Transverse colon (tissue), 4 donors: ENCODE data around the gene GLMP. TPM values are rescaled to one million over a fixed set of nuclear protein-coding genes. Genes with fewer than 3 reads are reported as not detected.
A peak's percentile ranks its signal among the peaks of the same experiment; 100 is the strongest.

Experiments
- DNase-seq: peaks from one replicate; pipeline ENCODE4 v3.0.0-alpha.2; 2019
- H3K27ac ChIP-seq, 4 donors: fragments of 200-600 bp; sonication (generic); 2 replicates each; pipeline ENCODE4 v1.5.1; 2016 to 2018; ENCODE audit warnings: inconsistent platforms in 4 of 4
- H3K27me3 ChIP-seq: fragments of 200-600 bp; sonication (generic); 2 replicates; pipeline ENCODE4 v1.5.1; 2017; ENCODE audit warnings: inconsistent platforms
- H3K36me3 ChIP-seq, 4 donors: fragments of 200-600 bp; sonication (generic); 2 replicates each; pipeline ENCODE4 v1.5.1; 2017 to 2019; ENCODE audit warnings: inconsistent platforms in 4 of 4
- H3K4me1 ChIP-seq, 4 donors: fragments of 200-600 bp; sonication (generic); 2 replicates each; pipeline ENCODE4 v1.5.1; 2017 to 2020; ENCODE audit warnings: inconsistent platforms in 4 of 4
- H3K4me3 ChIP-seq, 4 donors: fragments of 200-600 bp; sonication (generic); 1 replicate in 1 of 4; 2 replicates in 3 of 4; pipeline versions ENCODE4 v1.5.1 to v1.6.1; 2017 to 2019; ENCODE audit warnings: inconsistent platforms in 4 of 4
- H3K9me3 ChIP-seq, 2 donors: fragments of 200-600 bp; sonication (generic); 2 replicates each; pipeline ENCODE4 v1.5.1; 2017 to 2019; ENCODE audit warnings: inconsistent platforms in 2 of 2
- EP300 ChIP-seq: sonication (generic); formaldehyde crosslinking; IDR thresholded peaks from one replicate; pipeline ENCODE4 v1.6.1; 2017; ENCODE audit warnings: antibody characterized with exemption, low read depth
- POLR2A ChIP-seq: fragments of 450-650 bp; IDR thresholded peaks from one replicate; pipeline ENCODE4 v1.6.1; 2016; ENCODE audit warnings: antibody characterized with exemption, mild to moderate bottlenecking, moderate library complexity
- POLR2AphosphoS5 ChIP-seq, 3 donors: sonication (generic); formaldehyde crosslinking; IDR thresholded peaks; one replicate each; pipeline ENCODE4 v1.6.1; 2016; ENCODE audit warnings: antibody characterized with exemption in 3 of 3
- WGBS, 2 donors: methylation state at CpG; one replicate each; pipeline ENCODE4 v1.1.5; 2018; ENCODE audit warnings: low coverage in 1 of 2; 5-methylcytosine and 5-hydroxymethylcytosine counted together
- in situ Hi-C, 4 donors: fragments of 200-750 bp; cut with MboI; loops; one replicate each; pipeline versions ENCODE4 v1.15.0 to v1.15.1; 2017; ENCODE audit warnings: low sequenced_read_pairs in 3 of 4, low pct_ligation_motif_present in 1 of 4, low pct_unique_long_range_greater_than_20kb in 1 of 4
- intact Hi-C: fragments of 100-400 bp; cut with DNase I; formaldehyde crosslinking; loops from one replicate; pipeline ENCODE4 v1.15.1; 2023; ENCODE audit warnings: low total_unique reads
- total RNA-seq, 4 donors: library from RNA; depleted of rRNA; stranded (reverse); fragments of >200 nt; gene quantifications; one replicate each; pipeline ENCODE4 v1.1.0, GENCODE V29; 2016
- TF ChIP-seq, protein P1 (sequence below), 5 experiments: fragments of 200-600 bp in 3 of 5; fragments of 450-650 bp in 2 of 5; sonication (generic) in 3 of 5; IDR thresholded peaks; 1 replicate in 2 of 5; 2 replicates in 3 of 5; pipeline ENCODE4 v1.5.1; 2016 to 2017; ENCODE audit warnings: antibody characterized with exemption in 5 of 5, inconsistent platforms in 3 of 5, mild to moderate bottlenecking in 2 of 5, moderate library complexity in 1 of 5

GLMP gene, protein sequence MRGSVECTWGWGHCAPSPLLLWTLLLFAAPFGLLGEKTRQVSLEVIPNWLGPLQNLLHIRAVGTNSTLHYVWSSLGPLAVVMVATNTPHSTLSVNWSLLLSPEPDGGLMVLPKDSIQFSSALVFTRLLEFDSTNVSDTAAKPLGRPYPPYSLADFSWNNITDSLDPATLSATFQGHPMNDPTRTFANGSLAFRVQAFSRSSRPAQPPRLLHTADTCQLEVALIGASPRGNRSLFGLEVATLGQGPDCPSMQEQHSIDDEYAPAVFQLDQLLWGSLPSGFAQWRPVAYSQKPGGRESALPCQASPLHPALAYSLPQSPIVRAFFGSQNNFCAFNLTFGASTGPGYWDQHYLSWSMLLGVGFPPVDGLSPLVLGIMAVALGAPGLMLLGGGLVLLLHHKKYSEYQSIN
- 10 to 100 TPM in 3 of 4 donors, 1 to 10 TPM in 1; 4.0 to 65.9 (median 38.2) TPM for total RNA-seq

- intact Hi-C loops (no loop called here), in situ Hi-C loops (no loop called here)
- peak within 1 kb of the TSS; percentile 57 to 77 (median 60) for H3K27ac ChIP-seq
These were observed at the start of gene GLMP for GRCh38 chr1:156295391-156295947. TSS of gene GLMP (minus strand) at chr1:156295679. CDS start at chr1:156295645, 34 bp downstream.

DNA sequence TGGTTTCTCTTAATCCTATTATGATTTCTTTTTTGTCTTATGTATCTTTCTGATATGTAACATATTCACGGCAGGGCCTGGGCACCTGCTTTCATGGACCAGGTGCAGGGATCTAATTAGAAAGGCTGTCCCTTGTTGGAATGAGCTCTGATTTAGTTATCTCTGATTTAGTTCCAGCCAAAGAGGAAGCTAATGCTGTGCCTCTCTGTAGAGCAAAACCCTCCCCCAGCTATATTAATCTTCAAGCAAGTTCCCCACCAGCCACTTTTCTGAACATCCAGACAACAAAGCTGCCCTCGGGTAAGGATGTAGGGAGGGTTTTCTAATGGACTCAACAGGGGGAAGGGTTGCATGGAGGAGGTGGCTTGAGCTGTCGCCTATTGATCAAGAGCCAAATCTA lies 48.9 kb upstream of the GLMP start:
- H3K27ac ChIP-seq: no peak overlapping the region
- in situ Hi-C loops (no loop called here), intact Hi-C loops (no loop called here)
- TF ChIP-seq POLR2AphosphoS5 (IDR thresholded peaks at IDR 0.05) (no peak), POLR2A (no peak), EP300 (no peak)
- TF ChIP-seq, protein P1, sequence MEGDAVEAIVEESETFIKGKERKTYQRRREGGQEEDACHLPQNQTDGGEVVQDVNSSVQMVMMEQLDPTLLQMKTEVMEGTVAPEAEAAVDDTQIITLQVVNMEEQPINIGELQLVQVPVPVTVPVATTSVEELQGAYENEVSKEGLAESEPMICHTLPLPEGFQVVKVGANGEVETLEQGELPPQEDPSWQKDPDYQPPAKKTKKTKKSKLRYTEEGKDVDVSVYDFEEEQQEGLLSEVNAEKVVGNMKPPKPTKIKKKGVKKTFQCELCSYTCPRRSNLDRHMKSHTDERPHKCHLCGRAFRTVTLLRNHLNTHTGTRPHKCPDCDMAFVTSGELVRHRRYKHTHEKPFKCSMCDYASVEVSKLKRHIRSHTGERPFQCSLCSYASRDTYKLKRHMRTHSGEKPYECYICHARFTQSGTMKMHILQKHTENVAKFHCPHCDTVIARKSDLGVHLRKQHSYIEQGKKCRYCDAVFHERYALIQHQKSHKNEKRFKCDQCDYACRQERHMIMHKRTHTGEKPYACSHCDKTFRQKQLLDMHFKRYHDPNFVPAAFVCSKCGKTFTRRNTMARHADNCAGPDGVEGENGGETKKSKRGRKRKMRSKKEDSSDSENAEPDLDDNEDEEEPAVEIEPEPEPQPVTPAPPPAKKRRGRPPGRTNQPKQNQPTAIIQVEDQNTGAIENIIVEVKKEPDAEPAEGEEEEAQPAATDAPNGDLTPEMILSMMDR (IDR thresholded peaks at IDR 0.05): no peak
- no peak overlapping the region for H3K4me3 ChIP-seq
- DNase-seq: no peak
- H3K36me3 ChIP-seq: no peaks in the 10 kb centered on the region
- no peaks in the 10 kb centered on the region for H3K9me3 ChIP-seq
- no peaks in the 10 kb centered on the region for H3K4me1 ChIP-seq
- WGBS, 2 donors: 82 to 89% methylated on average over 1 to 3 of the region's 3 CpGs
- no peaks in the 10 kb centered on the region for H3K27me3 ChIP-seq

More at GRCh38 chr1:156295391-156295947, at the start of gene GLMP:
- Histone ChIP-seq H3K36me3 (no peaks in the 10 kb centered on the region), H3K4me3 (peak within 1 kb of the TSS; percentile 37 to 87 (median 64)), H3K9me3 (no peaks in the 10 kb centered on the region), H3K27me3 (no peaks in the 10 kb centered on the region), H3K4me1 (peaks cover 8 to 28% (median 22%) of the 10 kb centered on the region in 4 donors)
- DNase-seq: peak; percentile 77
- no peak for TF ChIP-seq POLR2A
- peak; percentile 37 to 46 (median 40) for TF ChIP-seq POLR2AphosphoS5 (IDR thresholded peaks at IDR 0.05)
- TF ChIP-seq, protein P1 (IDR thresholded peaks at IDR 0.05): no peak
- 0 to 1% methylated on average over 7 to 17 of the region's 17 CpGs for WGBS, 2 donors

- H3K27ac ChIP-seq: no peak overlapping the region
- intact Hi-C loops (no loop called here), in situ Hi-C loops (no loop called here)
- no peak for DNase-seq
- H3K9me3 ChIP-seq: no peaks in the 10 kb centered on the region
- TF ChIP-seq POLR2AphosphoS5 (IDR thresholded peaks at IDR 0.05) (no peak), POLR2A (no peak)
- TF ChIP-seq, protein P1 (IDR thresholded peaks at IDR 0.05): no peak
- H3K27me3 ChIP-seq: no peaks in the 10 kb centered on the region
- H3K36me3 ChIP-seq: no peaks in the 10 kb centered on the region
- peaks cover 0 to 1% (median under 1%) of the 10 kb centered on the region in 4 donors for H3K4me1 ChIP-seq
- WGBS, 2 donors: 84 to 100% methylated on average over 1 of the region's 1 CpG
- no peak overlapping the region for H3K4me3 ChIP-seq
These were observed 46.9 kb upstream of the GLMP start for GRCh38 chr1:156342166-156342955.
